K562 (cell line): ENCODE data around the gene SMAP2. TPM values are rescaled to one million over a fixed set of nuclear protein-coding genes. Genes with fewer than 3 reads are reported as not detected.

ENCODE experiments used
- ATAC-seq: fragments of 200-7000 bp; cut with Tn5 transposase; 3 replicates; pipeline ENCODE4 v1.9.1; 2020; ENCODE audit warnings: moderate library complexity
- BruUV-seq: library from RNA; stranded (reverse); fragments of 400-500 nt; replicated peaks from 2 replicates; lab custom pipeline; 2021; lab: Mats Ljungman, UMichigan
- CTCF ChIA-PET: fragments of 300-600 bp; formaldehyde crosslinking; extraction: SDS; loops from one replicate; lab custom pipeline; 2021; ENCODE audit warnings: low intra/inter-chr PET ratio; lab: Yijun Ruan, JAX
- POLR2A ChIA-PET: fragments of 300-600, 350-650 bp; sonication (Branson Sonifier 250); formaldehyde crosslinking; extraction: SDS; loops from one replicate; lab custom pipeline; 2021; ENCODE audit warnings: antibody characterized with exemption, inconsistent platforms; lab: Yijun Ruan, JAX
- DNase-seq, 4 experiments: peaks; one replicate each; pipeline versions ENCODE4 v3.0.0 to v3.0.0-alpha.2; 2011 to 2018; ENCODE audit warnings: low spot score in 3 of 4, mixed read lengths in 3 of 4; ENCODE audit errors: extremely low read depth in 1 of 4
- FAIRE-seq: peaks from 2 replicates; lab custom pipeline; 2011; peaks lifted over from hg19 to GRCh38; lab: Jason Lieb, UNC
- H2AFZ ChIP-seq: 2 replicates; pipeline ENCODE4 v1.6.0; 2011; ENCODE audit warnings: low read depth, low read length, control low read depth, inconsistent platforms
- H3K27ac ChIP-seq: fragments of 200-600 bp; 3 replicates; pipeline ENCODE4 v1.8.0; 2011; ENCODE audit warnings: low read depth, mild to moderate bottlenecking, control low read depth, inconsistent platforms, low read length, moderate library complexity, mixed read lengths; ENCODE audit errors: extremely low read depth
- H3K27me3 ChIP-seq, 2 experiments: fragments of 300-600 bp in 1 of 2; 2 replicates in 1 of 2; 3 replicates in 1 of 2; pipeline versions ENCODE4 v1.6.0 to v1.8.0; 2011; ENCODE audit warnings: inconsistent platforms in 2 of 2, low read length in 2 of 2, mild to moderate bottlenecking in 1 of 2, mixed read lengths in 1 of 2, moderate library complexity in 1 of 2; ENCODE audit not compliant: control insufficient read depth in 2 of 2, insufficient read depth in 2 of 2
- H3K36me3 ChIP-seq: fragments of 300-600 bp; 3 replicates; pipeline ENCODE4 v1.8.0; 2011; ENCODE audit warnings: mild to moderate bottlenecking, low read length, inconsistent platforms; ENCODE audit not compliant: control insufficient read depth, insufficient read depth
- H3K4me1 ChIP-seq, 2 experiments: fragments of 200-600 bp in 1 of 2; replicated peaks in 1 of 2; 2 replicates in 1 of 2; 3 replicates in 1 of 2; pipeline versions ENCODE4 v1.5.1 to v1.8.0; 2011; ENCODE audit warnings: inconsistent platforms in 2 of 2, low read length in 2 of 2, mild to moderate bottlenecking in 1 of 2, mixed read lengths in 1 of 2, moderate library complexity in 1 of 2; ENCODE audit not compliant: control insufficient read depth in 2 of 2, insufficient read depth in 2 of 2
- H3K4me2 ChIP-seq: 2 replicates; pipeline ENCODE4 v1.6.1; 2011; ENCODE audit warnings: low read length, control low read depth, inconsistent platforms, mixed read lengths; ENCODE audit not compliant: insufficient read depth
- H3K4me3 ChIP-seq: fragments of 200-600 bp; sonication (generic), shearing (Covaris generic); 2 replicates; pipeline ENCODE4 v1.5.1; 2016; ENCODE audit warnings: control low read depth, inconsistent platforms
- H3K79me2 ChIP-seq: fragments of 200-600 bp; 3 replicates; pipeline ENCODE4 v1.8.0; 2011; ENCODE audit warnings: low read length, inconsistent platforms; ENCODE audit not compliant: control insufficient read depth, insufficient read depth
- H3K9ac ChIP-seq, 2 experiments: 2 replicates each; pipeline versions ENCODE4 v1.6.0 to v1.6.1; 2011; ENCODE audit warnings: low read depth in 2 of 2, low read length in 2 of 2, control low read depth in 1 of 2, inconsistent platforms in 1 of 2, mild to moderate bottlenecking in 1 of 2, mixed read lengths in 1 of 2; ENCODE audit not compliant: insufficient read depth in 1 of 2
- H3K9me1 ChIP-seq: one replicate; pipeline ENCODE4 v1.6.0; 2011; ENCODE audit warnings: inconsistent platforms, mild to moderate bottlenecking, low read length, moderate library complexity; ENCODE audit not compliant: control insufficient read depth, insufficient read depth
- H3K9me3 ChIP-seq: replicated peaks from 2 replicates; pipeline ENCODE4 v1.5.1; 2011; ENCODE audit warnings: low read depth, low read length, inconsistent platforms; ENCODE audit not compliant: control insufficient read depth, insufficient read depth
- H4K20me1 ChIP-seq: replicated peaks from 2 replicates; pipeline ENCODE4 v1.6.1; 2011; ENCODE audit warnings: low read length, inconsistent platforms, mixed read lengths; ENCODE audit not compliant: control insufficient read depth, insufficient read depth
- RBM14 ChIP-seq: fragments of 200-400 bp; formaldehyde crosslinking; IDR thresholded peaks from 2 replicates; pipeline ENCODE4 v1.6.1; 2018; ENCODE audit warnings: low read depth, mild to moderate bottlenecking, low read length, moderate library complexity, borderline replicate concordance; ENCODE audit not compliant: insufficient read depth
- WGBS: fragments of 100-300 bp; shearing (Covaris generic); methylation state at CpG from one replicate; pipeline ENCODE4 v1.1.6; 2016; ENCODE audit warnings: low coverage, mixed read lengths; ENCODE audit not compliant: insufficient coverage; ENCODE audit errors: missing lambda C conversion rate; 5-methylcytosine and 5-hydroxymethylcytosine counted together
- in situ Hi-C: fragments of 300-500 bp; cut with MboI; formaldehyde crosslinking; loops from 4 replicates; pipeline ENCODE4 v1.15.0; 2018; ENCODE audit warnings: inconsistent platforms, mixed read lengths
- intact Hi-C: fragments of 100-400 bp; cut with micrococcal nuclease; formaldehyde crosslinking; loops from 2 replicates; pipeline ENCODE4 v1.14.2; 2022
- polyA plus RNA-seq, 8 experiments: library from polyadenylated mRNA; depleted of rRNA in 4 of 8; stranded (reverse) in 5 of 8; unstranded in 3 of 8; fragments of >200 nt; fragmentation: Nextera tagmentation in 2 of 8; fragmentation: Illumina TruSeq in 1 of 8; extraction: Ambion mirVana in 2 of 8; extraction: Trizol in 1 of 8; gene quantifications; 2 replicates each; pipeline versions ENCODE4 v1.2.1 to v1.2.3, GENCODE V29; 2011 to 2014; ENCODE audit warnings: inconsistent platforms in 1 of 8, missing spikeins in 1 of 8
- total RNA-seq, 7 experiments: library from RNA; depleted of rRNA in 6 of 7; stranded (reverse); fragments of >200 nt in 6 of 7; fragmentation: Illumina TruSeq in 2 of 7; extraction: Trizol in 2 of 7; gene quantifications; 2 replicates each; pipeline versions ENCODE4 v1.2.1 to v1.2.3, GENCODE V29; 2011 to 2021; ENCODE audit warnings: low replicate concordance in 1 of 7
- TF ChIP-seq, protein P1 (sequence below): fragments of 250-450 bp; sonication (Bioruptor Pico); IDR thresholded peaks from 2 replicates; pipeline ENCODE4 v1.4.0; 2020; ENCODE audit warnings: mild to moderate bottlenecking
- TF ChIP-seq, protein P2 (sequence below), 2 experiments: fragments of 450-650 bp in 1 of 2; sonication (generic) in 1 of 2; formaldehyde crosslinking in 1 of 2; IDR thresholded peaks; 2 replicates each; pipeline versions ENCODE4 v1.7.1 to v1.9.0; 2016 to 2022; ENCODE audit warnings: inconsistent platforms in 1 of 2, mild to moderate bottlenecking in 1 of 2, missing genetic modification reagents in 1 of 2

Gene SMAP2
- total and polyA plus RNA-seq, 9 of the 15 experiments (the other 6 are each of a cell fraction or from before 2014, with no cell fraction given) = 38.7 to 212 (median 94.1) TPM

GRCh38 chr1:40386796-40387195 lies 13.3 kb downstream of the SMAP2 start:
- H3K79me2 ChIP-seq = peaks cover 98% of the 10 kb centered on the region
- no peak overlapping the region for H2AFZ ChIP-seq
- no peak for DNase-seq
- no peak overlapping the region for H3K9ac ChIP-seq
- no peaks in the 10 kb centered on the region for H3K9me3 ChIP-seq
- H3K4me3 ChIP-seq = no peak overlapping the region
- BruUV-seq = no TSS peak
- CTCF ChIA-PET = no interaction called here
- H4K20me1 ChIP-seq = peaks cover 4% of the 10 kb centered on the region; the same call in 1 of the 2 replicates
- ATAC-seq = no peak
- POLR2A ChIA-PET = interaction anchor here (0.7 to 7.7 kb wide), 3 partner anchors 13 to 892 kb away, joined by 3 to 61 read pairs (median 24); partner anchors contain the start of gene SMAP2
- WGBS = 83% methylated on average over 9 of the region's 9 CpGs
- intact Hi-C loops = no loop called here
- H3K4me1 ChIP-seq = peaks cover 36 to 75% of the 10 kb centered on the region in 2 experiments
- no peaks in the 10 kb centered on the region for H3K9me1 ChIP-seq
- H3K4me2 ChIP-seq = peak overlapping the region; percentile 93; the same call in 1 of the 2 replicates
- no peaks in the 10 kb centered on the region for H3K27me3 ChIP-seq
- TF ChIP-seq, protein P1, sequence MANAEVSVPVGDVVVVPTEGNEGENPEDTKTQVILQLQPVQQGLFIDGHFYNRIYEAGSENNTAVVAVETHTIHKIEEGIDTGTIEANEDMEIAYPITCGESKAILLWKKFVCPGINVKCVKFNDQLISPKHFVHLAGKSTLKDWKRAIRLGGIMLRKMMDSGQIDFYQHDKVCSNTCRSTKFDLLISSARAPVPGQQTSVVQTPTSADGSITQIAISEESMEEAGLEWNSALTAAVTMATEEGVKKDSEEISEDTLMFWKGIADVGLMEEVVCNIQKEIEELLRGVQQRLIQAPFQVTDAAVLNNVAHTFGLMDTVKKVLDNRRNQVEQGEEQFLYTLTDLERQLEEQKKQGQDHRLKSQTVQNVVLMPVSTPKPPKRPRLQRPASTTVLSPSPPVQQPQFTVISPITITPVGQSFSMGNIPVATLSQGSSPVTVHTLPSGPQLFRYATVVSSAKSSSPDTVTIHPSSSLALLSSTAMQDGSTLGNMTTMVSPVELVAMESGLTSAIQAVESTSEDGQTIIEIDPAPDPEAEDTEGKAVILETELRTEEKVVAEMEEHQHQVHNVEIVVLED (CRISPR knock-in tag) = no peak
- TF ChIP-seq, protein P2, sequence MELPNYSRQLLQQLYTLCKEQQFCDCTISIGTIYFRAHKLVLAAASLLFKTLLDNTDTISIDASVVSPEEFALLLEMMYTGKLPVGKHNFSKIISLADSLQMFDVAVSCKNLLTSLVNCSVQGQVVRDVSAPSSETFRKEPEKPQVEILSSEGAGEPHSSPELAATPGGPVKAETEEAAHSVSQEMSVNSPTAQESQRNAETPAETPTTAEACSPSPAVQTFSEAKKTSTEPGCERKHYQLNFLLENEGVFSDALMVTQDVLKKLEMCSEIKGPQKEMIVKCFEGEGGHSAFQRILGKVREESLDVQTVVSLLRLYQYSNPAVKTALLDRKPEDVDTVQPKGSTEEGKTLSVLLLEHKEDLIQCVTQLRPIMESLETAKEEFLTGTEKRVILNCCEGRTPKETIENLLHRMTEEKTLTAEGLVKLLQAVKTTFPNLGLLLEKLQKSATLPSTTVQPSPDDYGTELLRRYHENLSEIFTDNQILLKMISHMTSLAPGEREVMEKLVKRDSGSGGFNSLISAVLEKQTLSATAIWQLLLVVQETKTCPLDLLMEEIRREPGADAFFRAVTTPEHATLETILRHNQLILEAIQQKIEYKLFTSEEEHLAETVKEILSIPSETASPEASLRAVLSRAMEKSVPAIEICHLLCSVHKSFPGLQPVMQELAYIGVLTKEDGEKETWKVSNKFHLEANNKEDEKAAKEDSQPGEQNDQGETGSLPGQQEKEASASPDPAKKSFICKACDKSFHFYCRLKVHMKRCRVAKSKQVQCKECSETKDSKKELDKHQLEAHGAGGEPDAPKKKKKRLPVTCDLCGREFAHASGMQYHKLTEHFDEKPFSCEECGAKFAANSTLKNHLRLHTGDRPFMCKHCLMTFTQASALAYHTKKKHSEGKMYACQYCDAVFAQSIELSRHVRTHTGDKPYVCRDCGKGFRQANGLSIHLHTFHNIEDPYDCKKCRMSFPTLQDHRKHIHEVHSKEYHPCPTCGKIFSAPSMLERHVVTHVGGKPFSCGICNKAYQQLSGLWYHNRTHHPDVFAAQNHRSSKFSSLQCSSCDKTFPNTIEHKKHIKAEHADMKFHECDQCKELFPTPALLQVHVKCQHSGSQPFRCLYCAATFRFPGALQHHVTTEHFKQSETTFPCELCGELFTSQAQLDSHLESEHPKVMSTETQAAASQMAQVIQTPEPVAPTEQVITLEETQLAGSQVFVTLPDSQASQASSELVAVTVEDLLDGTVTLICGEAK (IDR thresholded peaks at IDR 0.05) = 0 out of 2 replicates have a peak, but pooled peaks have one; percentile 72
- TF ChIP-seq, protein P2 (CRISPR knock-in tag; IDR thresholded peaks at IDR 0.05) = no peak
- TF ChIP-seq RBM14 = no peak
- H3K27ac ChIP-seq = peak overlapping the region; percentile 95; the same call in 2 of the 3 replicates
- in situ Hi-C loops = no loop called here
- no peak for FAIRE-seq
- peaks cover 42% of the 10 kb centered on the region for H3K36me3 ChIP-seq
